ENCODE measurements around the gene TCF19. TPM values are rescaled to one million over a fixed set of nuclear protein-coding genes. Genes with fewer than 3 reads are reported as not detected.
"Not testable (repeated sequence)": the region's sequence is repeated elsewhere in the genome, so short reads cannot be mapped to it uniquely, and the experiment has no call there.

The TCF19 gene
- total RNA-seq, 1 experiment from 2014 or later: 19.3 TPM

- Mint-ChIP-seq H3K4me3 (ENCODE audit: unreplicated experiment) (no peak overlapping the region), H3K4me1 (ENCODE audit: low read depth, unreplicated experiment) (no peaks in the 10 kb centered on the region), H3K9me3 (ENCODE audit: unreplicated experiment) (no peaks in the 10 kb centered on the region), H3K27me3 (ENCODE audit: insufficient read depth, unreplicated experiment) (no peaks in the 10 kb centered on the region), H3K27ac (ENCODE audit: unreplicated experiment) (no peak overlapping the region), H3K36me3 (ENCODE audit: insufficient read depth, unreplicated experiment) (no peaks in the 10 kb centered on the region)
- CTCF ChIA-PET: no interaction called here
- no peaks in the 10 kb centered on the region for H3K27me3 ChIP-seq (replicated peaks; ENCODE audit: control insufficient read depth, insufficient read depth, low read length)
- intact Hi-C loops (cut with micrococcal nuclease; ENCODE audit: unreplicated experiment): no loop called here
- H3K36me3 ChIP-seq (ENCODE audit: control insufficient read depth, insufficient read depth, low read length): no peaks in the 10 kb centered on the region
- TF ChIP-seq CTCF (IDR thresholded peaks at IDR 0.05; ENCODE audit: insufficient read depth in 1 of 2, low read depth in 1 of 2, low read length in 1 of 2, severe bottlenecking in 1 of 2, unreplicated experiment in 1 of 2): no peak
- no peak overlapping the region for H3K4me3 ChIP-seq (ENCODE audit: low read depth, low read length)
- H3K4me1 ChIP-seq: no peaks in the 10 kb centered on the region
- POLR2A ChIA-PET: no interaction called here
- no peak for DNase-seq
- no TSS peak for BruUV-seq (replicated peaks)
- no peaks in the 10 kb centered on the region for H3K9me3 ChIP-seq
Observed at GRCh38 chr6:31179896-31180295, 21.5 kb downstream of the TCF19 start.

GRCh38 chr6:31180500-31180899, 22.1 kb downstream of the TCF19 start:
- no peak for TF ChIP-seq CTCF (IDR thresholded peaks at IDR 0.05; ENCODE audit: insufficient read depth in 1 of 2, low read depth in 1 of 2, low read length in 1 of 2, severe bottlenecking in 1 of 2, unreplicated experiment in 1 of 2)
- Mint-ChIP-seq H3K36me3 (ENCODE audit: insufficient read depth, unreplicated experiment) (no peaks in the 10 kb centered on the region), H3K27ac (ENCODE audit: unreplicated experiment) (no peak overlapping the region), H3K27me3 (ENCODE audit: insufficient read depth, unreplicated experiment) (no peaks in the 10 kb centered on the region), H3K4me1 (ENCODE audit: low read depth, unreplicated experiment) (no peaks in the 10 kb centered on the region), H3K4me3 (ENCODE audit: unreplicated experiment) (no peak overlapping the region), H3K9me3 (ENCODE audit: unreplicated experiment) (no peaks in the 10 kb centered on the region)
- Histone ChIP-seq H3K27me3 (replicated peaks; ENCODE audit: control insufficient read depth, insufficient read depth, low read length) (no peaks in the 10 kb centered on the region), H3K4me3 (ENCODE audit: low read depth, low read length) (no peak overlapping the region), H3K4me1 (no peaks in the 10 kb centered on the region), H3K9me3 (no peaks in the 10 kb centered on the region), H3K36me3 (ENCODE audit: control insufficient read depth, insufficient read depth, low read length) (no peaks in the 10 kb centered on the region)
- DNase-seq: no peak
- ChIA-PET CTCF (no interaction called here), POLR2A (no interaction called here)
- no TSS peak for BruUV-seq (replicated peaks)
- intact Hi-C loops (cut with micrococcal nuclease; ENCODE audit: unreplicated experiment): no loop called here

- H3K36me3 ChIP-seq (ENCODE audit: control insufficient read depth, insufficient read depth, low read length); H3K4me1 ChIP-seq; intact Hi-C loops (cut with micrococcal nuclease; ENCODE audit: unreplicated experiment); H3K27me3 ChIP-seq (replicated peaks; ENCODE audit: control insufficient read depth, insufficient read depth, low read length); BruUV-seq (replicated peaks); H3K9me3 ChIP-seq; H3K9me3 Mint-ChIP-seq (ENCODE audit: unreplicated experiment); H3K27me3 Mint-ChIP-seq (ENCODE audit: insufficient read depth, unreplicated experiment); H3K27ac Mint-ChIP-seq (ENCODE audit: unreplicated experiment); POLR2A ChIA-PET; DNase-seq; CTCF ChIA-PET; H3K4me3 ChIP-seq (ENCODE audit: low read depth, low read length); H3K4me3 Mint-ChIP-seq (ENCODE audit: unreplicated experiment); H3K36me3 Mint-ChIP-seq (ENCODE audit: insufficient read depth, unreplicated experiment); H3K4me1 Mint-ChIP-seq (ENCODE audit: low read depth, unreplicated experiment): not testable (repeated sequence)
Observed at GRCh38 chr6:31183287-31183686, 24.9 kb downstream of the TCF19 start.

- H3K27me3 ChIP-seq (replicated peaks; ENCODE audit: control insufficient read depth, insufficient read depth, low read length); BruUV-seq (replicated peaks); H3K4me3 Mint-ChIP-seq (ENCODE audit: unreplicated experiment); H3K4me1 ChIP-seq; H3K36me3 ChIP-seq (ENCODE audit: control insufficient read depth, insufficient read depth, low read length); H3K9me3 ChIP-seq; POLR2A ChIA-PET; H3K27ac Mint-ChIP-seq (ENCODE audit: unreplicated experiment); intact Hi-C loops (cut with micrococcal nuclease; ENCODE audit: unreplicated experiment); H3K4me1 Mint-ChIP-seq (ENCODE audit: low read depth, unreplicated experiment); CTCF ChIA-PET; H3K27me3 Mint-ChIP-seq (ENCODE audit: insufficient read depth, unreplicated experiment); H3K4me3 ChIP-seq (ENCODE audit: low read depth, low read length); H3K36me3 Mint-ChIP-seq (ENCODE audit: insufficient read depth, unreplicated experiment); H3K9me3 Mint-ChIP-seq (ENCODE audit: unreplicated experiment); DNase-seq: not testable (repeated sequence)
Observed at GRCh38 chr6:31183859-31184258, 25.5 kb downstream of the TCF19 start.

GRCh38 chr6:31185695-31186051, 27.3 kb downstream of the TCF19 start:
- BruUV-seq (replicated peaks); H3K9me3 Mint-ChIP-seq (ENCODE audit: unreplicated experiment); DNase-seq; H3K4me1 Mint-ChIP-seq (ENCODE audit: low read depth, unreplicated experiment); H3K36me3 ChIP-seq (ENCODE audit: control insufficient read depth, insufficient read depth, low read length); H3K27me3 ChIP-seq (replicated peaks; ENCODE audit: control insufficient read depth, insufficient read depth, low read length); H3K27me3 Mint-ChIP-seq (ENCODE audit: insufficient read depth, unreplicated experiment); H3K9me3 ChIP-seq; H3K4me3 ChIP-seq (ENCODE audit: low read depth, low read length); H3K27ac Mint-ChIP-seq (ENCODE audit: unreplicated experiment); H3K36me3 Mint-ChIP-seq (ENCODE audit: insufficient read depth, unreplicated experiment); H3K4me1 ChIP-seq; intact Hi-C loops (cut with micrococcal nuclease; ENCODE audit: unreplicated experiment); H3K4me3 Mint-ChIP-seq (ENCODE audit: unreplicated experiment); POLR2A ChIA-PET; CTCF ChIA-PET: not testable (repeated sequence)
